ENCODE data around the gene SDHAF1. TPM values are rescaled to one million over a fixed set of nuclear protein-coding genes. Genes with fewer than 3 reads are reported as not detected.
"Not testable (repeated sequence)": the region's sequence is repeated elsewhere in the genome, so short reads cannot be mapped to it uniquely, and the experiment has no call there.

Gene SDHAF1
- polyA plus RNA-seq, 1 donor from 2014 or later = 71.6 TPM

- Histone ChIP-seq H3F3A (ENCODE audit: insufficient read depth, low read length, poor library complexity, severe bottlenecking) (no peaks in the 10 kb centered on the region), H3K4me2 (ENCODE audit: low read length) (no peak overlapping the region)
Measured at GRCh38 chr19:35978832-35979365, 16.1 kb upstream of the SDHAF1 start.

GRCh38 chr19:35980997-35981396 lies 14.0 kb upstream of the SDHAF1 start:
- not testable (repeated sequence) for H3K9me2 ChIP-seq (ENCODE audit: insufficient read depth, low read length); H2AFZ ChIP-seq (ENCODE audit: low read depth, low read length); H4K20me1 ChIP-seq (ENCODE audit: insufficient read depth); H3K27me3 ChIP-seq (ENCODE audit: insufficient read depth, low read depth, low read length); H3K36me3 ChIP-seq (ENCODE audit: insufficient read depth, low read length); H3K79me2 ChIP-seq (replicated peaks; ENCODE audit: insufficient read depth, low read length); H3K9ac ChIP-seq (ENCODE audit: low read length); H3F3A ChIP-seq (ENCODE audit: insufficient read depth, low read length, poor library complexity, severe bottlenecking); H3K9me3 ChIP-seq (ENCODE audit: low read length); H3K4me3 ChIP-seq (ENCODE audit: low read length); H3K27ac ChIP-seq (ENCODE audit: low read length); H3K4me2 ChIP-seq (ENCODE audit: low read length)

More at GRCh38 chr19:35978832-35979365, 16.1 kb upstream of the SDHAF1 start:
- TF ChIP-seq EP300 (conservative IDR thresholded peaks at IDR 0.05; ENCODE audit: poor library complexity, severe bottlenecking) (no peak), TAF1 (IDR thresholded peaks at IDR 0.05; ENCODE audit: low read depth) (no peak), REST (IDR thresholded peaks at IDR 0.05; ENCODE audit: borderline replicate concordance) (no peak), SMC3 (conservative IDR thresholded peaks at IDR 0.05; ENCODE audit: poor library complexity) (no peak), EZH2 (IDR thresholded peaks at IDR 0.05; ENCODE audit: borderline replicate concordance, insufficient read depth, low read length, poor library complexity, severe bottlenecking) (no peak), MXI1 (conservative IDR thresholded peaks at IDR 0.05; ENCODE audit: poor library complexity, severe bottlenecking) (no peak), POLR2AphosphoS5 (IDR thresholded peaks at IDR 0.05) (no peak), RAD21 (conservative IDR thresholded peaks at IDR 0.05) (no peak)
- TF ChIP-seq, protein P1, sequence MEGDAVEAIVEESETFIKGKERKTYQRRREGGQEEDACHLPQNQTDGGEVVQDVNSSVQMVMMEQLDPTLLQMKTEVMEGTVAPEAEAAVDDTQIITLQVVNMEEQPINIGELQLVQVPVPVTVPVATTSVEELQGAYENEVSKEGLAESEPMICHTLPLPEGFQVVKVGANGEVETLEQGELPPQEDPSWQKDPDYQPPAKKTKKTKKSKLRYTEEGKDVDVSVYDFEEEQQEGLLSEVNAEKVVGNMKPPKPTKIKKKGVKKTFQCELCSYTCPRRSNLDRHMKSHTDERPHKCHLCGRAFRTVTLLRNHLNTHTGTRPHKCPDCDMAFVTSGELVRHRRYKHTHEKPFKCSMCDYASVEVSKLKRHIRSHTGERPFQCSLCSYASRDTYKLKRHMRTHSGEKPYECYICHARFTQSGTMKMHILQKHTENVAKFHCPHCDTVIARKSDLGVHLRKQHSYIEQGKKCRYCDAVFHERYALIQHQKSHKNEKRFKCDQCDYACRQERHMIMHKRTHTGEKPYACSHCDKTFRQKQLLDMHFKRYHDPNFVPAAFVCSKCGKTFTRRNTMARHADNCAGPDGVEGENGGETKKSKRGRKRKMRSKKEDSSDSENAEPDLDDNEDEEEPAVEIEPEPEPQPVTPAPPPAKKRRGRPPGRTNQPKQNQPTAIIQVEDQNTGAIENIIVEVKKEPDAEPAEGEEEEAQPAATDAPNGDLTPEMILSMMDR (IDR thresholded peaks at IDR 0.05; ENCODE audit: poor library complexity, severe bottlenecking) = no peak
- Histone ChIP-seq H3K36me3 (ENCODE audit: insufficient read depth, low read length) (no peaks in the 10 kb centered on the region), H3K27ac (ENCODE audit: low read length) (no peak overlapping the region), H3K79me2 (replicated peaks; ENCODE audit: insufficient read depth, low read length) (no peaks in the 10 kb centered on the region), H3K27me3 (ENCODE audit: insufficient read depth, low read depth, low read length) (no peaks in the 10 kb centered on the region), H3K9me3 (ENCODE audit: low read length) (no peaks in the 10 kb centered on the region), H3K4me3 (ENCODE audit: low read length) (no peak overlapping the region), H4K20me1 (ENCODE audit: insufficient read depth) (no peaks in the 10 kb centered on the region), H3K9me2 (ENCODE audit: insufficient read depth, low read length) (no peaks in the 10 kb centered on the region), H3K9ac (ENCODE audit: low read length) (no peak overlapping the region), H2AFZ (ENCODE audit: low read depth, low read length) (no peak overlapping the region)

GRCh38 chr19:35983177-35983576 lies 11.8 kb upstream of the SDHAF1 start:
- no peaks in the 10 kb centered on the region for H3F3A ChIP-seq (ENCODE audit: insufficient read depth, low read length, poor library complexity, severe bottlenecking)
- no peaks in the 10 kb centered on the region for H4K20me1 ChIP-seq (ENCODE audit: insufficient read depth)
- H2AFZ ChIP-seq (ENCODE audit: low read depth, low read length) = no peak overlapping the region
- no peaks in the 10 kb centered on the region for H3K9me3 ChIP-seq (ENCODE audit: low read length)
- no peak overlapping the region for H3K4me3 ChIP-seq (ENCODE audit: low read length)
- TF ChIP-seq SMC3 (conservative IDR thresholded peaks at IDR 0.05; ENCODE audit: poor library complexity) (no peak), RAD21 (conservative IDR thresholded peaks at IDR 0.05) (no peak)
- no peak overlapping the region for H3K27ac ChIP-seq (ENCODE audit: low read length)
- H3K9ac ChIP-seq (ENCODE audit: low read length) = no peak overlapping the region
- H3K79me2 ChIP-seq (replicated peaks; ENCODE audit: insufficient read depth, low read length) = no peaks in the 10 kb centered on the region
- no peak overlapping the region for H3K4me2 ChIP-seq (ENCODE audit: low read length)
- H3K9me2 ChIP-seq (ENCODE audit: insufficient read depth, low read length) = no peaks in the 10 kb centered on the region
- H3K36me3 ChIP-seq (ENCODE audit: insufficient read depth, low read length) = no peaks in the 10 kb centered on the region
- H3K27me3 ChIP-seq (ENCODE audit: insufficient read depth, low read depth, low read length) = peaks cover 14% of the 10 kb centered on the region
